GM18507 (cell line): ENCODE measurements around the gene ARRDC1.

Experiments used
- DNase-seq: peaks from one replicate; pipeline ENCODE4 v3.0.0; 2011; ENCODE audit warnings: low read depth; ENCODE audit not compliant: insufficient read length; ENCODE audit errors: extremely low spot score
- FAIRE-seq: peaks from 2 replicates; lab custom pipeline; 2011; peaks lifted over from hg19 to GRCh38; lab: Jason Lieb, UNC

The ARRDC1 gene

GRCh38 chr9:137660144-137660543, 54.7 kb downstream of the ARRDC1 start:
- DNase-seq, result no peak
- no peak for FAIRE-seq

GRCh38 chr9:137663584-137663983, 58.1 kb downstream of the ARRDC1 start:
- DNase-seq, result no peak
- no peak for FAIRE-seq

DNA sequence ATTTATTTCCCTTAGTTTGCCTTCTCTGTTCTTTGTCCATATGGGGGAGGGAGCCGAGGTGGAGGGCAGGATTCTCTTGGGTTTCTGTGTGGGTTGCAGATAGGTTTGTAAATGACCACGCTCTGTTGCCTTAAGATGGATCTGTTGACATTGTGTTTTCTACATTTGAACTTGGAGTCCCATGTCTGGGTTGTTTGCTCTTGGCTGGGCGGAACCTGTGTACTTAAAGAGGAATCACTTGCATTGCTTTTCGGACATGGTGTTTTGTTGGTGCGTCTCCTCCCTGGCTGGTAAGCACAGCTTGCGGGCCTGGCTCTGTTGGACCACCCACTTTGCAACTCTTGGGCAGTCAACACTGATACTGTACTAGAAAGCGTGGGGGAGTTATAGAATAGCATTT, 59.2 kb downstream of the ARRDC1 start:
- DNase-seq (no peak), FAIRE-seq (no peak)
